ENCODE measurements around the gene SLC49A3.

DNA sequence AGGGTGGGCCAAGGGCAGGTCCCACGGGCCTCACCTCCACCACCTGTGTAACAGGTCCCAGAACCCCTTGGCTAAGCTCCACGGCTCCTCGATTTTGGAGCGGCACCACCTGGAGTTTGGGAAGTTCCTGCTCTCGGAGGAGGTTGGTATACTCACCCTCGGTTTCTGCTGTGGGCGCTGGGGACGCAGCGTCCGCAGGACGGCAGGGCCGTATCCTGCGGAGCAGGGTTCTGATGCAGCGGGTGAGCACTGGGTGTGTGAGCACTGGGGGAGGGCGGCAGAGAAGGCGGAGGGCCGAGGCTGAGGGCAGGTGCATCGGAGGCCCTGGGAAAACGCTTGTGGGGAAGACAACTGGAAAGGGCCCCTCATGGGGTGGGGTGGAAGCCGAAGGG lies 25.9 kb downstream of the SLC49A3 start:
- TF ChIP-seq, protein P1, sequence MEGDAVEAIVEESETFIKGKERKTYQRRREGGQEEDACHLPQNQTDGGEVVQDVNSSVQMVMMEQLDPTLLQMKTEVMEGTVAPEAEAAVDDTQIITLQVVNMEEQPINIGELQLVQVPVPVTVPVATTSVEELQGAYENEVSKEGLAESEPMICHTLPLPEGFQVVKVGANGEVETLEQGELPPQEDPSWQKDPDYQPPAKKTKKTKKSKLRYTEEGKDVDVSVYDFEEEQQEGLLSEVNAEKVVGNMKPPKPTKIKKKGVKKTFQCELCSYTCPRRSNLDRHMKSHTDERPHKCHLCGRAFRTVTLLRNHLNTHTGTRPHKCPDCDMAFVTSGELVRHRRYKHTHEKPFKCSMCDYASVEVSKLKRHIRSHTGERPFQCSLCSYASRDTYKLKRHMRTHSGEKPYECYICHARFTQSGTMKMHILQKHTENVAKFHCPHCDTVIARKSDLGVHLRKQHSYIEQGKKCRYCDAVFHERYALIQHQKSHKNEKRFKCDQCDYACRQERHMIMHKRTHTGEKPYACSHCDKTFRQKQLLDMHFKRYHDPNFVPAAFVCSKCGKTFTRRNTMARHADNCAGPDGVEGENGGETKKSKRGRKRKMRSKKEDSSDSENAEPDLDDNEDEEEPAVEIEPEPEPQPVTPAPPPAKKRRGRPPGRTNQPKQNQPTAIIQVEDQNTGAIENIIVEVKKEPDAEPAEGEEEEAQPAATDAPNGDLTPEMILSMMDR (IDR thresholded peaks at IDR 0.05) = no peak
- TF ChIP-seq EZH2phosphoT487 (IDR thresholded peaks at IDR 0.05) = no peak
